Liver (tissue), 3 donors: ENCODE results near the gene ZNF446.

Source experiments
- ATF3 ChIP-seq: IDR thresholded peaks from 2 replicates; pipeline ENCODE4 v1.6.1; 2016; ENCODE audit warnings: antibody characterized with exemption
- CTCF ChIP-seq: fragments of 150-350 bp; IDR thresholded peaks from 2 replicates; pipeline ENCODE4 v1.5.1; 2017; ENCODE audit warnings: improper control_type of control experiment, low read depth, low read length; ENCODE audit not compliant: missing input control
- GABPA ChIP-seq, 2 donors: IDR thresholded peaks in 1 of 2; conservative IDR thresholded peaks in 1 of 2; 2 replicates each; pipeline ENCODE4 v1.6.1; 2016; ENCODE audit warnings: antibody characterized with exemption in 2 of 2, mild to moderate bottlenecking in 1 of 2, moderate library complexity in 1 of 2
- RAD21 ChIP-seq, 2 donors: IDR thresholded peaks; 2 replicates each; pipeline ENCODE4 v1.6.1; 2016; ENCODE audit warnings: antibody characterized with exemption in 2 of 2, mild to moderate bottlenecking in 2 of 2
- REST ChIP-seq: IDR thresholded peaks from 2 replicates; pipeline ENCODE4 v1.6.1; 2016; ENCODE audit warnings: antibody characterized with exemption, mild to moderate bottlenecking
- SP1 ChIP-seq: IDR thresholded peaks from 2 replicates; pipeline ENCODE4 v1.6.1; 2018; ENCODE audit warnings: antibody characterized with exemption, mild to moderate bottlenecking
- TAF1 ChIP-seq: conservative IDR thresholded peaks from 2 replicates; pipeline ENCODE4 v1.6.1; 2016; ENCODE audit warnings: antibody characterized with exemption, mild to moderate bottlenecking
- YY1 ChIP-seq: IDR thresholded peaks from 2 replicates; pipeline ENCODE4 v1.6.1; 2016; ENCODE audit warnings: antibody characterized with exemption, mild to moderate bottlenecking
- donor health status: healthy.
- donor health status: healthy.

- no peak for TF ChIP-seq CTCF
- TF ChIP-seq REST: no peak
- no peak for TF ChIP-seq YY1
- TF ChIP-seq TAF1: no peak
- TF ChIP-seq SP1: no peak
- TF ChIP-seq GABPA (IDR thresholded peaks at IDR 0.05 in 1 of 2, conservative IDR thresholded peaks at IDR 0.05 in 1 of 2): no peak
- TF ChIP-seq ATF3: no peak
- TF ChIP-seq RAD21 (IDR thresholded peaks at IDR 0.05): no peak
These were observed 1.7 kb downstream of the ZNF446 start for GRCh38 chr19:58477871-58478270.
